Neural cell (in vitro differentiated cells): ENCODE results near the gene CCDC40. TPM values are rescaled to one million over a fixed set of nuclear protein-coding genes. Genes with fewer than 3 reads are reported as not detected.

Experiments used
- H2AFZ ChIP-seq: fragments of 200-600, 300-800 bp; sonication (generic), shearing (Covaris generic); 2 replicates; pipeline ENCODE4 v1.6.0; 2014; ENCODE audit warnings: low read depth, mild to moderate bottlenecking, antibody characterized with exemption, low read length, moderate library complexity
- H3F3A ChIP-seq: fragments of 200-600 bp; shearing (Covaris generic); 2 replicates; pipeline ENCODE4 v1.6.1; 2016; ENCODE audit warnings: mild to moderate bottlenecking, moderate library complexity, mixed read lengths, antibody characterized with exemption, low read length; ENCODE audit not compliant: insufficient read depth, poor library complexity, severe bottlenecking
- H3K27ac ChIP-seq: fragments of 200-600, 300-800 bp; sonication (generic), shearing (Covaris generic); 2 replicates; pipeline ENCODE4 v1.5.1; 2014; ENCODE audit warnings: mild to moderate bottlenecking, low read length, moderate library complexity
- H3K27me3 ChIP-seq: fragments of 300-800, 200-600 bp; sonication (generic), shearing (Covaris generic); 2 replicates; pipeline ENCODE4 v1.6.0; 2014; ENCODE audit warnings: mild to moderate bottlenecking, low read depth, low read length, moderate library complexity; ENCODE audit not compliant: insufficient read depth
- H3K36me3 ChIP-seq: fragments of 300-800, 200-600 bp; sonication (generic), shearing (Covaris generic); 2 replicates; pipeline ENCODE4 v1.5.1; 2014; ENCODE audit warnings: mild to moderate bottlenecking, antibody characterized with exemption, low read length, moderate library complexity; ENCODE audit not compliant: insufficient read depth
- H3K4me2 ChIP-seq: fragments of 300-800, 200-600 bp; sonication (generic), shearing (Covaris generic); 2 replicates; pipeline ENCODE4 v1.6.0; 2014; ENCODE audit warnings: mild to moderate bottlenecking, low read length
- H3K4me3 ChIP-seq: fragments of 300-800, 200-600 bp; sonication (generic), shearing (Covaris generic); 2 replicates; pipeline ENCODE4 v1.5.1; 2014; ENCODE audit warnings: mild to moderate bottlenecking, low read length, moderate library complexity
- H3K79me2 ChIP-seq: fragments of 200-600 bp; shearing (Covaris generic); replicated peaks from 2 replicates; pipeline ENCODE4 v1.6.0; 2014; ENCODE audit warnings: mild to moderate bottlenecking, low read length, moderate library complexity; ENCODE audit not compliant: insufficient read depth
- H3K9ac ChIP-seq: fragments of 300-800, 200-600 bp; sonication (generic), shearing (Covaris generic); 2 replicates; pipeline ENCODE4 v1.6.1; 2016; ENCODE audit warnings: mild to moderate bottlenecking, low read length, mixed read lengths
- H3K9me2 ChIP-seq: fragments of 200-600 bp; shearing (Covaris generic); 2 replicates; pipeline ENCODE4 v1.6.1; 2016; ENCODE audit warnings: mild to moderate bottlenecking, low read length, mixed read lengths; ENCODE audit not compliant: insufficient read depth
- H3K9me3 ChIP-seq: fragments of 200-600, 300-800 bp; sonication (generic), shearing (Covaris generic); 2 replicates; pipeline ENCODE4 v1.6.1; 2016; ENCODE audit warnings: mild to moderate bottlenecking, mixed run types, low read length, moderate library complexity, mixed read lengths
- H4K20me1 ChIP-seq: fragments of 200-600 bp; shearing (Covaris generic); 2 replicates; pipeline ENCODE4 v1.6.1; 2016; ENCODE audit warnings: mild to moderate bottlenecking, mixed run types; ENCODE audit not compliant: insufficient read depth
- EP300 ChIP-seq: fragments of 450-650 bp; conservative IDR thresholded peaks from 2 replicates; pipeline ENCODE4 v1.6.1; 2014; ENCODE audit warnings: antibody characterized with exemption, mild to moderate bottlenecking, moderate library complexity; ENCODE audit not compliant: poor library complexity, severe bottlenecking
- EZH2 ChIP-seq: fragments of 200-600, 300-800 bp; shearing (Covaris generic), sonication (generic); IDR thresholded peaks from 2 replicates; pipeline ENCODE4 v1.6.1; 2014; ENCODE audit warnings: antibody characterized with exemption, low read length, borderline replicate concordance, mild to moderate bottlenecking; ENCODE audit not compliant: insufficient read depth, poor library complexity, severe bottlenecking
- MXI1 ChIP-seq: fragments of 450-650 bp; conservative IDR thresholded peaks from 2 replicates; pipeline ENCODE4 v1.6.1; 2014; ENCODE audit warnings: antibody characterized with exemption, mild to moderate bottlenecking; ENCODE audit not compliant: poor library complexity, severe bottlenecking
- POLR2AphosphoS5 ChIP-seq: IDR thresholded peaks from 2 replicates; pipeline ENCODE4 v1.6.1; 2012
- RAD21 ChIP-seq: fragments of 450-650 bp; conservative IDR thresholded peaks from 2 replicates; pipeline ENCODE4 v1.6.1; 2014; ENCODE audit warnings: antibody characterized with exemption, mild to moderate bottlenecking, moderate library complexity
- SMC3 ChIP-seq: fragments of 450-650 bp; conservative IDR thresholded peaks from 2 replicates; pipeline ENCODE4 v1.6.1; 2014; ENCODE audit warnings: antibody characterized with exemption, mild to moderate bottlenecking, moderate library complexity; ENCODE audit not compliant: poor library complexity
- TAF1 ChIP-seq: IDR thresholded peaks from 2 replicates; pipeline ENCODE4 v1.6.1; 2012; ENCODE audit warnings: low read depth
- polyA plus RNA-seq: library from polyadenylated mRNA; depleted of rRNA; stranded (reverse); fragments of >200 nt; gene quantifications from 2 replicates; pipeline ENCODE4 v1.2.3, GENCODE V29; 2014
- TF ChIP-seq, protein P1 (sequence below): fragments of 450-650 bp; IDR thresholded peaks from 2 replicates; pipeline ENCODE4 v1.5.1; 2014; ENCODE audit warnings: antibody characterized with exemption, mild to moderate bottlenecking, moderate library complexity; ENCODE audit not compliant: poor library complexity, severe bottlenecking
- TF ChIP-seq, protein P2 (sequence below): IDR thresholded peaks from 2 replicates; pipeline ENCODE4 v1.6.1; 2012; ENCODE audit warnings: borderline replicate concordance

The CCDC40 gene
- polyA plus RNA-seq, 1 donor from 2014 or later = 5.5 TPM

DNA sequence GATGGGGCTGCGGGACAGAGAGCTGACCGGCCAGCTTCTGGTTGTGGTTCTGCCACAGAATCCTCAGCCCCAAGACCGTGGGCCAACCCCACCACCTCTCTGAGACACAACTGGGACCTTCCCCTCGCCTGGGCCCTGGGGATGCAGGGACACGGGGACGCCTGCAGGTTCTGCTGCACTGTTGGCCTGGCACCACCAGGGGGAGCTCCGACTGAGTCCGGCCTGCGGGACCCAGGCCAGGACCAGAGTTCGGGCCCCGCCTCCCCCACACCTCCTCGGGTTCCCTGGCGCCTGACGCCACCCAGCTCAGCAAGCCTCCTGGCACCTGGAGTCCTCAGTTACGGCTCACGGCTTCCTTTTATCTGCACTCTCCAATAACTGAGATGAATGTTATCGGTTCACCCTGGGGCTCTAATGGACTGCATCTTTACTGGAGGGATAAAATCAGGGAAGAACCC, 28.0 kb upstream of the CCDC40 start:
- Histone ChIP-seq H3K36me3 (no peaks in the 10 kb centered on the region), H3K9me3 (no peaks in the 10 kb centered on the region), H3K9me2 (no peaks in the 10 kb centered on the region), H3F3A (no peaks in the 10 kb centered on the region), H3K27ac (no peak overlapping the region), H3K79me2 (no peaks in the 10 kb centered on the region), H3K27me3 (no peaks in the 10 kb centered on the region), H4K20me1 (no peaks in the 10 kb centered on the region), H3K9ac (no peak overlapping the region), H3K4me3 (no peak overlapping the region), H2AFZ (no peak overlapping the region), H3K4me2 (no peak overlapping the region)
- TF ChIP-seq, protein P1, sequence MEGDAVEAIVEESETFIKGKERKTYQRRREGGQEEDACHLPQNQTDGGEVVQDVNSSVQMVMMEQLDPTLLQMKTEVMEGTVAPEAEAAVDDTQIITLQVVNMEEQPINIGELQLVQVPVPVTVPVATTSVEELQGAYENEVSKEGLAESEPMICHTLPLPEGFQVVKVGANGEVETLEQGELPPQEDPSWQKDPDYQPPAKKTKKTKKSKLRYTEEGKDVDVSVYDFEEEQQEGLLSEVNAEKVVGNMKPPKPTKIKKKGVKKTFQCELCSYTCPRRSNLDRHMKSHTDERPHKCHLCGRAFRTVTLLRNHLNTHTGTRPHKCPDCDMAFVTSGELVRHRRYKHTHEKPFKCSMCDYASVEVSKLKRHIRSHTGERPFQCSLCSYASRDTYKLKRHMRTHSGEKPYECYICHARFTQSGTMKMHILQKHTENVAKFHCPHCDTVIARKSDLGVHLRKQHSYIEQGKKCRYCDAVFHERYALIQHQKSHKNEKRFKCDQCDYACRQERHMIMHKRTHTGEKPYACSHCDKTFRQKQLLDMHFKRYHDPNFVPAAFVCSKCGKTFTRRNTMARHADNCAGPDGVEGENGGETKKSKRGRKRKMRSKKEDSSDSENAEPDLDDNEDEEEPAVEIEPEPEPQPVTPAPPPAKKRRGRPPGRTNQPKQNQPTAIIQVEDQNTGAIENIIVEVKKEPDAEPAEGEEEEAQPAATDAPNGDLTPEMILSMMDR = peak; percentile 71
- peak; percentile 48 for TF ChIP-seq RAD21
- TF ChIP-seq SMC3 = peak; percentile 58
- no peak for TF ChIP-seq MXI1
- TF ChIP-seq, protein P2, sequence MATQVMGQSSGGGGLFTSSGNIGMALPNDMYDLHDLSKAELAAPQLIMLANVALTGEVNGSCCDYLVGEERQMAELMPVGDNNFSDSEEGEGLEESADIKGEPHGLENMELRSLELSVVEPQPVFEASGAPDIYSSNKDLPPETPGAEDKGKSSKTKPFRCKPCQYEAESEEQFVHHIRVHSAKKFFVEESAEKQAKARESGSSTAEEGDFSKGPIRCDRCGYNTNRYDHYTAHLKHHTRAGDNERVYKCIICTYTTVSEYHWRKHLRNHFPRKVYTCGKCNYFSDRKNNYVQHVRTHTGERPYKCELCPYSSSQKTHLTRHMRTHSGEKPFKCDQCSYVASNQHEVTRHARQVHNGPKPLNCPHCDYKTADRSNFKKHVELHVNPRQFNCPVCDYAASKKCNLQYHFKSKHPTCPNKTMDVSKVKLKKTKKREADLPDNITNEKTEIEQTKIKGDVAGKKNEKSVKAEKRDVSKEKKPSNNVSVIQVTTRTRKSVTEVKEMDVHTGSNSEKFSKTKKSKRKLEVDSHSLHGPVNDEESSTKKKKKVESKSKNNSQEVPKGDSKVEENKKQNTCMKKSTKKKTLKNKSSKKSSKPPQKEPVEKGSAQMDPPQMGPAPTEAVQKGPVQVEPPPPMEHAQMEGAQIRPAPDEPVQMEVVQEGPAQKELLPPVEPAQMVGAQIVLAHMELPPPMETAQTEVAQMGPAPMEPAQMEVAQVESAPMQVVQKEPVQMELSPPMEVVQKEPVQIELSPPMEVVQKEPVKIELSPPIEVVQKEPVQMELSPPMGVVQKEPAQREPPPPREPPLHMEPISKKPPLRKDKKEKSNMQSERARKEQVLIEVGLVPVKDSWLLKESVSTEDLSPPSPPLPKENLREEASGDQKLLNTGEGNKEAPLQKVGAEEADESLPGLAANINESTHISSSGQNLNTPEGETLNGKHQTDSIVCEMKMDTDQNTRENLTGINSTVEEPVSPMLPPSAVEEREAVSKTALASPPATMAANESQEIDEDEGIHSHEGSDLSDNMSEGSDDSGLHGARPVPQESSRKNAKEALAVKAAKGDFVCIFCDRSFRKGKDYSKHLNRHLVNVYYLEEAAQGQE = no peak

DNA sequence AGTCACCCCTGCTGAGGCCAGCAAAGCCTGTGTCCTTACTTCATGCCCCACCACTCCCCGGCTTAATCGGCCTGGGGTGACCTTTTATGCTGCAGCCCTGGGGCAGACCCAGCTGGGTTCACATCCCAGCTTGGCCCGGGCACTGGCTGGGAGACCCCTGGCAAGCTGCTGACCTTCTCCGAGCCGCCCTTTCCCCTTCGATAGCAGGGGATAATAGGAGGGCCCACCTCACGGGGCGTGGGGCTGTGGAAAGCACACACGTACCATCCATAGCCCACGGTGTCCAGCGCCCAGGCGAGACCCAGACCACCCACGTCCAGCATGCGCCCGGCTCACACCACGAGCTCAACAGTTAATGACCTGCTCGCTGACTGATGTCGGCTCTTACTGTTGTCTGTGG, 27.6 kb upstream of the CCDC40 start:
- Histone ChIP-seq H3K9ac (no peak overlapping the region), H3K27ac (no peak overlapping the region), H3K4me2 (no peak overlapping the region), H3F3A (no peaks in the 10 kb centered on the region), H3K36me3 (no peaks in the 10 kb centered on the region), H4K20me1 (no peaks in the 10 kb centered on the region), H2AFZ (no peak overlapping the region), H3K4me3 (no peak overlapping the region), H3K9me2 (no peaks in the 10 kb centered on the region), H3K9me3 (no peaks in the 10 kb centered on the region), H3K79me2 (no peaks in the 10 kb centered on the region), H3K27me3 (no peaks in the 10 kb centered on the region)
- TF ChIP-seq MXI1 (no peak), RAD21 (no peak), EZH2 (no peak), EP300 (no peak), TAF1 (no peak), SMC3 (no peak), POLR2AphosphoS5 (no peak)
- TF ChIP-seq, protein P2 = no peak
- TF ChIP-seq, protein P1 = no peak
